ENCODE results near the gene CKB. TPM values are rescaled to one million over a fixed set of nuclear protein-coding genes. Genes with fewer than 3 reads are reported as not detected.

The CKB gene
- 661 TPM for total RNA-seq
- long read RNA-seq, transcript CKB-211 (3 exons, 270 nt) = minor isoform, 9 of 1,867 reads
- long read RNA-seq, transcript CKB-210 (3 exons, 625 nt) = minor isoform, 7 of 1,867 reads
- long read RNA-seq, transcript CKB-202 (4 exons, 1,170 nt) = minor isoform, 210 of 1,867 reads
- long read RNA-seq, transcript CKB-201 (8 exons, 1,709 nt) = major isoform, 1,190 of 1,867 reads
- long read RNA-seq, partial matches to known transcripts = 385 of 1,867 reads
- long read RNA-seq, other reads (novel, unspliced or antisense) = 63 of 1,867 reads

- no peak for TF ChIP-seq CTCF (IDR thresholded peaks at IDR 0.05; ENCODE audit: borderline replicate concordance)
- Histone ChIP-seq H3K27me3 (ENCODE audit: low read depth) (no peaks in the 10 kb centered on the region), H3K4me1 (peaks cover 94% of the 10 kb centered on the region), H3K4me3 (peak within 1 kb of the TSS; percentile 68), H3K36me3 (no peaks in the 10 kb centered on the region), H3K9me3 (replicated peaks) (no peaks in the 10 kb centered on the region), H3K27ac (replicated peaks) (peak within 1 kb of the TSS; percentile 89)
- DNase-seq = peak; percentile 75
- intact Hi-C loops (cut with micrococcal nuclease) = no loop called here
These were observed at the start of gene CKB for GRCh38 chr14:103522649-103523574. CKB (minus strand) TSS chr14:103522830; CDS start chr14:103522493, 337 bp downstream.

GRCh38 chr14:103569408-103569807, 46.8 kb upstream of the CKB start:
- no peaks in the 10 kb centered on the region for H3K27me3 ChIP-seq (ENCODE audit: low read depth)
- H3K27ac ChIP-seq (replicated peaks) = peak overlapping the region; percentile 10
- intact Hi-C loops (cut with micrococcal nuclease) = no loop called here
- no peaks in the 10 kb centered on the region for H3K9me3 ChIP-seq (replicated peaks)
- DNase-seq = no peak
- H3K4me3 ChIP-seq = no peak overlapping the region
- no peak for TF ChIP-seq CTCF (IDR thresholded peaks at IDR 0.05; ENCODE audit: borderline replicate concordance)
- H3K4me1 ChIP-seq = peaks cover 72% of the 10 kb centered on the region
- H3K36me3 ChIP-seq = peaks cover 7% of the 10 kb centered on the region

- H3K27ac ChIP-seq (replicated peaks) = peak overlapping the region; percentile 10
- no peaks in the 10 kb centered on the region for H3K9me3 ChIP-seq (replicated peaks)
- no peak for DNase-seq
- TF ChIP-seq CTCF (IDR thresholded peaks at IDR 0.05; ENCODE audit: borderline replicate concordance) = no peak
- no peaks in the 10 kb centered on the region for H3K27me3 ChIP-seq (ENCODE audit: low read depth)
- peaks cover 6% of the 10 kb centered on the region for H3K36me3 ChIP-seq
- intact Hi-C loops (cut with micrococcal nuclease) = no loop called here
- H3K4me1 ChIP-seq = peaks cover 73% of the 10 kb centered on the region
- H3K4me3 ChIP-seq = no peak overlapping the region
These were observed 46.3 kb upstream of the CKB start for GRCh38 chr14:103568952-103569351.

GRCh38 chr14:103563844-103564505, 41.3 kb upstream of the CKB start:
- intact Hi-C loops (cut with micrococcal nuclease) = no loop called here
- Histone ChIP-seq H3K27me3 (ENCODE audit: low read depth) (no peaks in the 10 kb centered on the region), H3K4me1 (peaks cover 90% of the 10 kb centered on the region), H3K27ac (replicated peaks) (peak overlapping the region; percentile 99), H3K9me3 (replicated peaks) (no peaks in the 10 kb centered on the region), H3K36me3 (peaks cover 17% of the 10 kb centered on the region), H3K4me3 (peak overlapping the region; percentile 98)
- TF ChIP-seq CTCF (IDR thresholded peaks at IDR 0.05; ENCODE audit: borderline replicate concordance) = no peak
- no peak for DNase-seq

- H3K27ac ChIP-seq (replicated peaks) = peak overlapping the region; percentile 99
- H3K36me3 ChIP-seq = peaks cover 25% of the 10 kb centered on the region
- peaks cover 90% of the 10 kb centered on the region for H3K4me1 ChIP-seq
- no peaks in the 10 kb centered on the region for H3K27me3 ChIP-seq (ENCODE audit: low read depth)
- H3K9me3 ChIP-seq (replicated peaks) = no peaks in the 10 kb centered on the region
- no peak for TF ChIP-seq CTCF (IDR thresholded peaks at IDR 0.05; ENCODE audit: borderline replicate concordance)
- no peak for DNase-seq
- intact Hi-C loops (cut with micrococcal nuclease) = no loop called here
- H3K4me3 ChIP-seq = peak overlapping the region; percentile 98
These were observed 40.6 kb upstream of the CKB start for GRCh38 chr14:103563226-103563620.
